NCI-H146 treated with DMSO at 0.1 percent for 48 hours (cell line): ENCODE data around the gene METTL25B.
"Not testable (repeated sequence)": the region's sequence is repeated elsewhere in the genome, so short reads cannot be mapped to it uniquely, and the experiment has no call there.

Experiments
- DNase-seq: peaks from one replicate; lab custom pipeline; 2025; ENCODE audit not compliant: unreplicated experiment; lab: John Stamatoyannopoulos, UW

METTL25B gene

GRCh38 chr1:156747742-156748669, 19.7 kb downstream of the METTL25B start:
- DNase-seq: peak; percentile 28

GRCh38 chr1:156748670-156749418, 20.6 kb downstream of the METTL25B start:
- no peak for DNase-seq

GRCh38 chr1:156749419-156750118, 21.3 kb downstream of the METTL25B start:
- DNase-seq: no peak

- DNase-seq: peak; percentile 59
Measured at GRCh38 chr1:156750191-156750672, 22.0 kb downstream of the METTL25B start.

- no peak for DNase-seq
Measured at GRCh38 chr1:156750711-156751450, 22.6 kb downstream of the METTL25B start.

GRCh38 chr1:156751451-156751756, 23.1 kb downstream of the METTL25B start, which contains the start of gene HDGF:
Gene HDGF (minus strand): TSS chr1:156751675. CDS start chr1:156751429, 246 bp downstream.
- no peak for DNase-seq

- DNase-seq: peak; percentile 84
Measured at GRCh38 chr1:156751757-156752481, 23.6 kb downstream of the METTL25B start.

- no peak for DNase-seq
Measured at GRCh38 chr1:156752843-156753482, 24.7 kb downstream of the METTL25B start.

- no peak for DNase-seq
Measured at GRCh38 chr1:156754219-156754618, 25.9 kb downstream of the METTL25B start.

GRCh38 chr1:156755527-156755950, 27.3 kb downstream of the METTL25B start:
- no peak for DNase-seq

- DNase-seq: no peak
Measured at GRCh38 chr1:156756355-156756754, 28.1 kb downstream of the METTL25B start.

- not testable (repeated sequence) for DNase-seq
Measured at GRCh38 chr1:156757572-156758253, 29.4 kb downstream of the METTL25B start.

- DNase-seq: no peak
Measured at GRCh38 chr1:156760092-156760795, 32.0 kb downstream of the METTL25B start.

GRCh38 chr1:156760796-156761104, 32.5 kb downstream of the METTL25B start:
- DNase-seq: no peak

- DNase-seq: not testable (repeated sequence)
Measured at GRCh38 chr1:156765136-156765535, 36.9 kb downstream of the METTL25B start.

- DNase-seq: no peak
Measured at GRCh38 chr1:156765666-156766065, 37.4 kb downstream of the METTL25B start.

GRCh38 chr1:156766298-156767100, 38.2 kb downstream of the METTL25B start:
- peak; percentile 26 for DNase-seq
